ENCODE measurements around the gene EDIL3.

DNA sequence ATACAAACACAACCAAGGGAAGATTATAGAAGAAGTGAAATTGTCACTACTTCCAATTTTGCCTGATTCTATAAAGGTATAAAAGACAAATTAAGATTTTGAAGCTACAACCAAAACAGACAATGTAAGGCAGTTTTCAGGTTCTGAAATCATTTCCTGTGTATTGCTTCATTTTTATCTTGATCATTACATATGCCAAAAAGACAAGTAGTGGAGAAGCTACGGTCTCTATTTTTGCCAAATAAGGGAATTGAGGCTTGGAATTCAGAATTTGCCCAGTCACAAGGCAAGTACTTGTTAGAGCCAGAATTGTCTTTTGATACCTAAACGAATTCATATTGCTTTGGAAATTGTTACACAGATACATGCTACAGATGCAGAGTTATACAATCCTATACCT lies 20.6 kb downstream of the EDIL3 start:
- TF ChIP-seq, protein P1, sequence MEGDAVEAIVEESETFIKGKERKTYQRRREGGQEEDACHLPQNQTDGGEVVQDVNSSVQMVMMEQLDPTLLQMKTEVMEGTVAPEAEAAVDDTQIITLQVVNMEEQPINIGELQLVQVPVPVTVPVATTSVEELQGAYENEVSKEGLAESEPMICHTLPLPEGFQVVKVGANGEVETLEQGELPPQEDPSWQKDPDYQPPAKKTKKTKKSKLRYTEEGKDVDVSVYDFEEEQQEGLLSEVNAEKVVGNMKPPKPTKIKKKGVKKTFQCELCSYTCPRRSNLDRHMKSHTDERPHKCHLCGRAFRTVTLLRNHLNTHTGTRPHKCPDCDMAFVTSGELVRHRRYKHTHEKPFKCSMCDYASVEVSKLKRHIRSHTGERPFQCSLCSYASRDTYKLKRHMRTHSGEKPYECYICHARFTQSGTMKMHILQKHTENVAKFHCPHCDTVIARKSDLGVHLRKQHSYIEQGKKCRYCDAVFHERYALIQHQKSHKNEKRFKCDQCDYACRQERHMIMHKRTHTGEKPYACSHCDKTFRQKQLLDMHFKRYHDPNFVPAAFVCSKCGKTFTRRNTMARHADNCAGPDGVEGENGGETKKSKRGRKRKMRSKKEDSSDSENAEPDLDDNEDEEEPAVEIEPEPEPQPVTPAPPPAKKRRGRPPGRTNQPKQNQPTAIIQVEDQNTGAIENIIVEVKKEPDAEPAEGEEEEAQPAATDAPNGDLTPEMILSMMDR (IDR thresholded peaks at IDR 0.05; ENCODE audit: low read length) = no peak
- no peak for TF ChIP-seq EZH2 (optimal IDR thresholded peaks at IDR 0.05; ENCODE audit: low read depth, low read length)
